VCaP (cell line): ENCODE data around the gene DLG4.

Source experiments
- H3K27ac ChIP-seq: fragments of 450-650 bp; 2 replicates; pipeline ENCODE4 v1.5.1; 2017
- TF ChIP-seq, protein P1 (sequence below): fragments of 450-650 bp; conservative IDR thresholded peaks from 2 replicates; pipeline ENCODE4 v1.5.1; 2017; ENCODE audit warnings: mild to moderate bottlenecking, moderate library complexity

The DLG4 gene

DNA sequence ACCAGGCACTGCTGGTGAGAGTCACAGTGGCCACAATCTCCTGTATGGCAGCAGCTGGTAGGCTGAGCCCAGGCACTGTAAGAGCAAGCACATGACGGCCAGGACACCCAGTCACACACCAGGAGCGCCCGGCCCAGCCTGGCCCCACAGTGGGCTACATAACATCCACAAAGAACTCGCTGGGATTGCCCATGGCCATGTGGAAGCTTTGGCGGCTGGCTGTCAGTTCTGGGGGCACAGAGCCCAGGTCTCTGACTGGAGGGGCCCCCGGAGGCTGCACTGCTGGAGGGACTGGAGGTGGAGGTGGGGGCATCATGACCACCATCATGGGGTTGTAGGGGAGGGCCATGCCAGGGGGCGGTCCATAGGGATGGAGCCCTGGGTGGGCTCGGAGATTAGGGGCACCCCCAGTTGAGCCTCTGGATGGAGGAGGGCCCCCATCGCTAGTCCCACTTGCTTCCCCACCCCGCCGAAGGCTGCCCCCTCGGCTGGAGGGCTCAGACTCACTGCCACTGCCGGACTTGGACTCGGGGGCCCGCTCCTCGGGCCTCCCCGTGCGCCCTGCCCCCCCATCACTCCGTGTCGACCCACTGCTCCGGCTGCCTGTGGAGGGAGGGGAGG is 6.2 kb upstream of the DLG4 start:
- TF ChIP-seq, protein P1, sequence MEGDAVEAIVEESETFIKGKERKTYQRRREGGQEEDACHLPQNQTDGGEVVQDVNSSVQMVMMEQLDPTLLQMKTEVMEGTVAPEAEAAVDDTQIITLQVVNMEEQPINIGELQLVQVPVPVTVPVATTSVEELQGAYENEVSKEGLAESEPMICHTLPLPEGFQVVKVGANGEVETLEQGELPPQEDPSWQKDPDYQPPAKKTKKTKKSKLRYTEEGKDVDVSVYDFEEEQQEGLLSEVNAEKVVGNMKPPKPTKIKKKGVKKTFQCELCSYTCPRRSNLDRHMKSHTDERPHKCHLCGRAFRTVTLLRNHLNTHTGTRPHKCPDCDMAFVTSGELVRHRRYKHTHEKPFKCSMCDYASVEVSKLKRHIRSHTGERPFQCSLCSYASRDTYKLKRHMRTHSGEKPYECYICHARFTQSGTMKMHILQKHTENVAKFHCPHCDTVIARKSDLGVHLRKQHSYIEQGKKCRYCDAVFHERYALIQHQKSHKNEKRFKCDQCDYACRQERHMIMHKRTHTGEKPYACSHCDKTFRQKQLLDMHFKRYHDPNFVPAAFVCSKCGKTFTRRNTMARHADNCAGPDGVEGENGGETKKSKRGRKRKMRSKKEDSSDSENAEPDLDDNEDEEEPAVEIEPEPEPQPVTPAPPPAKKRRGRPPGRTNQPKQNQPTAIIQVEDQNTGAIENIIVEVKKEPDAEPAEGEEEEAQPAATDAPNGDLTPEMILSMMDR: no peak
- H3K27ac ChIP-seq: no peak overlapping the region

DNA sequence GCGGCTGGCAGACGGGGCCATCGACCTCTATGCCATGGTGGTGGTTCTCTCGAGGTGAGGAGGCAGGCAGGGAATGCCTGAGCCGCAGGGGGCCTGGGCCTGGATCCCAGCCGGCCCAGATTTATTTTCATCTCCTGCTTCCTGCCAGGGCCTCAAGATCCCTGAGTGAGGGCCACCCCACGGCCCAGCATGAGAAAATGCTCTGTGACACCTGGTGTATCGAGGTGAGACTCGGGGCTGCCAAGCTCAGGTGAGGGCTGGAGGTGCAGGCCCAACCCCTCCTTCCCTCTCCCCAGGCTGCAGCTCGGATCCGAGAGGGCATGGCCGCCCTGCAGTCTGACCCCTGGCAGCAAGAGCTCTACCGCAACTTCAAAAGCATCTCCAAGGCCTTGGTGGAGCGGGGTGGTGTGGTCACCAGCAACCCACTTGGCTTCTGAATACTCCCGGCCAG is 5.0 kb upstream of the DLG4 start:
- H3K27ac ChIP-seq: no peak overlapping the region
- TF ChIP-seq, protein P1: no peak

DNA sequence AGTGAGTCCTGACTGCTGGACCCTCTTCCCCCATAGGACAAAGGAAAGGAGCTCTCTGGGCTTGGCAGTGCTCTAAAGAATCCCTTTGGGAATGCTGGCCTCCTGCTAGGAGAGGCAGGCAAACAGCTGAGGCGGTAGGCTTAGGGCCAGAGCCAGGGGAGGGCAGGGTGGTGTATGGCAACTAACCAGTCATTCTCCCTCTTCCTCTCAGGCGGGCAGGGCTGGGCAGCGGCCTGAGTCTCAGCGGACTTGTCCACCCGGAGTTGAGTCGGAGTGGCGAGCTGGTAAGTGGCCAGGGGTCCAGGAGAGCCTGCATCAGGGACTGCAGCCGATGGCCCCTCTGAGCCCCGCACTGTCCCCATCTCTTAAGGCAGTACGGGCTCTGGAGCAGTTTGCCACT is 4.5 kb upstream of the DLG4 start:
- no peak overlapping the region for H3K27ac ChIP-seq
- TF ChIP-seq, protein P1: no peak

DNA sequence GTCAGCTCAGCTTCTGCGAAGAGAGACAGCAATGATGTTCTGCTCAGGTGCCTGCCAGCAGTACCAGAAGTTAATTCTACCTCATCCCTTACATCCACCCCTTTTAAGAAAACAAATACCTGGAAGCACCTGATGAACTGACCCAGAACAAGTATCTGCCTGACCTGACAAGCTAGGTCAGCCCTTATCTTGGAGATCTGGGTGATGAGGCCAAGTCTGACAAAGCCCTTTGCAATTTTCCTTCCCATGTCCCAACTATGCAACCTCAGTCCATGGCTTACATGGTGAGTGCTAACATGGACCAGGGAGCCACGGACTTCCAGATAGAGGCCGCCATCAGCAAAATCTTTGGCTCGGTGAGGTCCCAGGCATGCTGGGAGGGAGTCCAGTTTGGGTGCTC is 3.7 kb upstream of the DLG4 start:
- TF ChIP-seq, protein P1: no peak
- H3K27ac ChIP-seq: no peak overlapping the region

DNA sequence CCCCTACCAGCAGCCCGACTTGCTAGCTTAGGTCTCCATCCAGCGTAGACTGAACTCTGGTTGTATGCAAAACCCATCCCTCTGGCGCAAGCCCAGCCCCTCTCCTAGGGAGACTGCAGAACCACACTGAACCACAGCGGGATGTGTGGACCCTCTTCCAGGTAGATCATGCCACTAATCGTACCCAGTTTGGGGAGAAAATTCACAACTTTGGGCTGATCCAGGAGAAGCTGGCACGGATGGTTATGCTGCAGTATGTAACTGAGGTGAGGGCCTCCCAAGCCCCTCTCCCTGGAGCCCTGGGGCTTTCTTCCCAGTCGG is 3.3 kb upstream of the DLG4 start:
- TF ChIP-seq, protein P1: no peak
- no peak overlapping the region for H3K27ac ChIP-seq

DNA sequence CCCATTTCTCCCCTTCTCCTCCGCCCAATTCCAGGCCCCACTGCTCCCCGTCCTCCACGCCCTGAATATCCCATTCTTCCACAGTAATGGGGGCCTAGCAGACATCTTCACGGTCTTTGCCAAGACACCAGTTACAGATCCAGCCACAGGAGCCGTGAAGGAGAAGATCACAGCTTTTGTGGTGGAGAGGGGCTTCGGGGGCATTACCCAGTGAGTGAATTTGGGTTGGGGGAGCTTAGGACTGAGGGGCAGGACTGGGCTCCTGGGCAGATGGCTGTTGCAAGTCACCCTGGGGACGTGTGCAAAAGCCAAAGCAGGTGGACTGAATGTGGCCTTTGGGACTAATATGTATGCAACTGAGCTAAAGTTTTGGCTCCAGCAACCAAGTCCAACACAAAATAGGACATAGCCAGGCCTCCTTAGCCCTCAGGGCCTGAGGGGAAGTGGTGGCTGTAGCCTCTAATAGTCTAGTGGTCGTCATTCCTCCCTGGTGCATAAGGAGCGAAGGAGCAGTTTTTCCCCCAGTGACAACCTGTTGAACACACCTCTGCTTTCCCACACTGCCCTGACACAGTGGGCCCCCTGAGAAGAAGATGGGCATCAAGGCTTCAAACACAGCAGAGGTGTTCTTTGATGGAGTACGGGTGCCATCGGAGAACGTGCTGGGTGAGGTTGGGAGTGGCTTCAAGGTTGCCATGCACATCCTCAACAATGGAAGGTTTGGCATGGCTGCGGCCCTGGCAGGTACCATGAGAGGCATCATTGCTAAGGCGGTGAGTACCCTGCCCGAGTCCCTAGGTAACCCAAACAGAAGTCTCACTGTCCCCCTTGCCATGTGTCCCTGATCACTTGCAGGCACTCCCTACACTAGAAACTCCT is 2.7 kb upstream of the DLG4 start:
- TF ChIP-seq, protein P1: no peak
- no peak overlapping the region for H3K27ac ChIP-seq

DNA sequence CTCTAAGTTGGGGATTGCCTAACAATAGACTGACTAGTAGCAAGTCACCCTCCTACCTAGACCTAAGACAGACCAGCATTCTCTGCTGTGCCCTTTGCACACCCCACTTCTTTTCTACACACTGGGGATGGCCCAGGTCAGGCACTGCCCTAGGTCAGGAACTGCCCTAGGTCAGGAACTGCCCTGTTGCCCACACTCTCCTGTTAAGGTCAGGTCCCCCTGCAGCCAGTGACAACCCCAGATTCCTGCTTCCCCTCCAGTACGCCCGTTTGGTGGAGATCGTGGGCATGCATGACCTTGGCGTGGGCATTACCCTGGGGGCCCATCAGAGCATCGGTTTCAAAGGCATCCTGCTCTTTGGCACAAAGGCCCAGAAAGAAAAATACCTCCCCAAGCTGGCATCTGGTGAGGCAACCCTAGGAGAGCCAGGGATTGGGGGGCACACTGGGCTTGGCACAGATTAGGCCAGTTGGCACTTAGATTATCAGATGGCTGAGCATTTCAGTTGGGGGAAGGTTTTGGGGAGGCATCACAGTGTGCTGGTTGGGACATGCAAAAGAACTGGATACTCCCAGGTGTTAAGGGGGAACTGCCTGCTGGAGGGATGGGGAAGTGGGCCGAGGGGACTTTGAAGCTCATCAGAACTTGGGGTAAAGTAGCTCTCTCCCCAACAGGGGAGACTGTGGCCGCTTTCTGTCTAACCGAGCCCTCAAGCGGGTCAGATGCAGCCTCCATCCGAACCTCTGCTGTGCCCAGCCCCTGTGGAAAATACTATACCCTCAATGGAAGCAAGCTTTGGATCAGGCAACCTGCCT is 1.8 kb upstream of the DLG4 start:
- H3K27ac ChIP-seq: peak overlapping the region; percentile 81; the same call in 1 of the 2 replicates
- TF ChIP-seq, protein P1: no peak
